AG04449 (cell line): Measurements from ENCODE around the gene NPHS1.

ENCODE experiments used
- CTCF ChIA-PET: fragments of 350-600 bp; formaldehyde crosslinking; extraction: SDS; loops from one replicate; lab custom pipeline; 2021; ENCODE audit warnings: antibody characterized with exemption; lab: Yijun Ruan, JAX
- POLR2A ChIA-PET: fragments of 400-600, 350-600 bp; formaldehyde crosslinking; extraction: SDS; loops from one replicate; lab custom pipeline; 2020; ENCODE audit warnings: antibody characterized with exemption, inconsistent platforms; lab: Yijun Ruan, JAX
- DNase-seq: peaks from one replicate; pipeline ENCODE4 v3.0.0-alpha.2; 2010; ENCODE audit warnings: low read depth, low spot score
- H3K4me3 ChIP-seq: 2 replicates; pipeline ENCODE4 v1.5.1; 2011; ENCODE audit warnings: low read depth, mild to moderate bottlenecking, control low read depth, low read length
- TF ChIP-seq, protein P1 (sequence below): IDR thresholded peaks from one replicate; pipeline ENCODE4 v1.5.1; 2011; ENCODE audit warnings: mild to moderate bottlenecking, moderate library complexity, low read length, control low read depth, inconsistent platforms; ENCODE audit not compliant: insufficient read depth; ENCODE audit errors: missing control alignments

Gene NPHS1

GRCh38 chr19:35889370-35890112 lies 37.2 kb upstream of the NPHS1 start:
- no peak overlapping the region for H3K4me3 ChIP-seq
- POLR2A ChIA-PET, result no interaction called here
- no peak for DNase-seq
- TF ChIP-seq, protein P1, sequence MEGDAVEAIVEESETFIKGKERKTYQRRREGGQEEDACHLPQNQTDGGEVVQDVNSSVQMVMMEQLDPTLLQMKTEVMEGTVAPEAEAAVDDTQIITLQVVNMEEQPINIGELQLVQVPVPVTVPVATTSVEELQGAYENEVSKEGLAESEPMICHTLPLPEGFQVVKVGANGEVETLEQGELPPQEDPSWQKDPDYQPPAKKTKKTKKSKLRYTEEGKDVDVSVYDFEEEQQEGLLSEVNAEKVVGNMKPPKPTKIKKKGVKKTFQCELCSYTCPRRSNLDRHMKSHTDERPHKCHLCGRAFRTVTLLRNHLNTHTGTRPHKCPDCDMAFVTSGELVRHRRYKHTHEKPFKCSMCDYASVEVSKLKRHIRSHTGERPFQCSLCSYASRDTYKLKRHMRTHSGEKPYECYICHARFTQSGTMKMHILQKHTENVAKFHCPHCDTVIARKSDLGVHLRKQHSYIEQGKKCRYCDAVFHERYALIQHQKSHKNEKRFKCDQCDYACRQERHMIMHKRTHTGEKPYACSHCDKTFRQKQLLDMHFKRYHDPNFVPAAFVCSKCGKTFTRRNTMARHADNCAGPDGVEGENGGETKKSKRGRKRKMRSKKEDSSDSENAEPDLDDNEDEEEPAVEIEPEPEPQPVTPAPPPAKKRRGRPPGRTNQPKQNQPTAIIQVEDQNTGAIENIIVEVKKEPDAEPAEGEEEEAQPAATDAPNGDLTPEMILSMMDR, result no peak
- CTCF ChIA-PET, result interaction anchor here (1.2 to 1.4 kb wide), 2 partner anchors 43 to 171 kb away, joined by 3 to 4 read pairs; no protein-coding TSS in a partner anchor

- ChIA-PET POLR2A (interaction anchor here (1.1 kb wide), 1 partner anchor 43 kb away, joined by 3 read pairs; no protein-coding TSS in a partner anchor), CTCF (interaction anchor here (1.0 to 1.4 kb wide), 2 partner anchors 43 to 173 kb away, joined by 3 read pairs; no protein-coding TSS in a partner anchor)
- H3K4me3 ChIP-seq, result no peak overlapping the region
- TF ChIP-seq, protein P1, result no peak
- no peak for DNase-seq
Observed at GRCh38 chr19:35888398-35888797, 36.1 kb upstream of the NPHS1 start.

DNA sequence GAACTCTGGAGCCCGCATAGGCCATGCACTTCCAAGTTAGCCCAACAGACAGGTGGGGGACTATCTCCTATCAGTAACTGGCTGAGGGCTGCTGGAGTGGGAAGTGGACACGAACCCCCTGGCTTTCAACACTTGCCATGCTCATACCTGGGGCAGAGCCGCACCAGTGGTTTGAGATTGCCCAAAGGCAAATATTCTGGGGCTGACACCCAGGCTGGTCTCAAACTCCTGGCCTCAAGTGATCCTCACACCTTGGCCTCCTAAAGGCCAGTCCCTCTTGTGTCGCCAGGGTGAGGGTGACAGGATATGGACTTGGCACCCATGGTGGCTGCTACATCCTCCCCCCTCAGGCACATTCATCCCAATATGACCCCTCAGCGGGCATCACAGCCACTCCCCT lies 34.9 kb upstream of the NPHS1 start:
- H3K4me3 ChIP-seq, result no peak overlapping the region
- POLR2A ChIA-PET, result no interaction called here
- TF ChIP-seq, protein P1, result no peak
- CTCF ChIA-PET, result interaction anchor here (0.8 kb wide), 1 partner anchor 45 kb away, joined by 3 read pairs; no protein-coding TSS in a partner anchor
- DNase-seq, result no peak

DNA sequence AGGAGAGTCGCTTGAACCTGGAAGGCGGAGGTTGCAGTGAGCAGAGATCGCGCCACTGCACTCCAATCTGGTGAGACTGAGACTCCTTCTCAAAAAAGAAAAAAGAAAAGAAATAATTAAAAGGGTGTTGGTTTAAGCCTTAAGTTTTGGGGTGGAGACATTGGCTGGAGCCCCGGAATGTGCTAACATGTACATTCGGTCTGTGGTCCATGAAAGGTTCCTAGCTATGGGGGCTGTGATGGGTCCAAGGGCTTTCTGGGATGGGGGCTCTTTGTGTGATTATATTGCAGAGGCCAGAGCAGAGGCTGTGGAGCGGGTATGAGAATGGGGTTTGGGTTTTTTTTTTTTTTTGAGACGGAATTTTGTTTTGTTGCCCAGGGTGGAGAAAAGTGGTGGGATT lies 33.6 kb upstream of the NPHS1 start:
- POLR2A ChIA-PET, result no interaction called here
- TF ChIP-seq, protein P1, result no peak
- no peak overlapping the region for H3K4me3 ChIP-seq
- no peak for DNase-seq
- CTCF ChIA-PET, result interaction anchor here (1.1 to 2.0 kb wide), 3 partner anchors 46 to 63 kb away, joined by 3 to 9 read pairs (median 8); no protein-coding TSS in a partner anchor

DNA sequence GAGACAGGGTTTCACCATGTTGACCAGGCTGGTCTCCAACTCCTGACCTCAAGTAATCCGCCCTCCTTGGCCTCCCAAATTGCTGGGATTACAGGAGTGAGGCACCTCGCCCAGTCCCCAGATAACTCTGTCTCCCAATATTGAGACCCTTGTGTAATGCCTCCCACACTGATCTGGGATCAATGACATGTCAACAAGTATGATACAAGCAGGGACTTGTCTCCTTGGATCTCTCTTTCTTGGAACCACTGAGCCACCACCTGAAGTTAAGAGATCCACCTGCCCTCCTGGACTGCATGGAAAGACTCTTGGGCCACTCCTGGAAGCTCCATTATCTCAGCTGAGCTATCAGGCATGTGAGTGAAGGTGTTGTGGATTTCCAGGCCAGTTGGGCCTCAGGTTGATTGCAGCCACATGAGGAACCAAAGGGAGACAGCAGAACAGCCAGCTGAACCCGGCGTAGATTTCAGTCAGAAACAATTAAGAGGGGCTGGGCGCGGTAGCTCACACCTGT lies 33.0 kb upstream of the NPHS1 start:
- DNase-seq, result no peak
- ChIA-PET CTCF (interaction anchor here (1.1 to 2.0 kb wide), 3 partner anchors 47 to 64 kb away, joined by 3 to 9 read pairs (median 8); no protein-coding TSS in a partner anchor), POLR2A (no interaction called here)
- H3K4me3 ChIP-seq, result no peak overlapping the region
- TF ChIP-seq, protein P1, result no peak

GRCh38 chr19:35883882-35884281 lies 31.6 kb upstream of the NPHS1 start:
- TF ChIP-seq, protein P1, result no peak
- DNase-seq, result no peak
- H3K4me3 ChIP-seq, result no peak overlapping the region
- POLR2A ChIA-PET, result interaction anchor here (0.6 to 1.1 kb wide), 2 partner anchors 9 to 130 kb away, joined by 3 read pairs; partner anchors contain the start of gene ALKBH6
- CTCF ChIA-PET, result interaction anchor here (0.9 to 6.3 kb wide), 7 partner anchors 8 to 114 kb away, joined by 3 to 144 read pairs (median 5); partner anchors contain the start of gene APLP1
